AG04449 (cell line): ENCODE results near the gene SGMS1.

ENCODE experiments used
- CTCF ChIA-PET: fragments of 350-600 bp; formaldehyde crosslinking; extraction: SDS; loops from one replicate; lab custom pipeline; 2021; ENCODE audit warnings: antibody characterized with exemption; lab: Yijun Ruan, JAX
- POLR2A ChIA-PET: fragments of 400-600, 350-600 bp; formaldehyde crosslinking; extraction: SDS; loops from one replicate; lab custom pipeline; 2020; ENCODE audit warnings: antibody characterized with exemption, inconsistent platforms; lab: Yijun Ruan, JAX
- DNase-seq: peaks from one replicate; pipeline ENCODE4 v3.0.0-alpha.2; 2010; ENCODE audit warnings: low read depth, low spot score
- H3K4me3 ChIP-seq: 2 replicates; pipeline ENCODE4 v1.5.1; 2011; ENCODE audit warnings: low read depth, mild to moderate bottlenecking, control low read depth, low read length
- TF ChIP-seq, protein P1 (sequence below): IDR thresholded peaks from one replicate; pipeline ENCODE4 v1.5.1; 2011; ENCODE audit warnings: mild to moderate bottlenecking, moderate library complexity, low read length, control low read depth, inconsistent platforms; ENCODE audit not compliant: insufficient read depth; ENCODE audit errors: missing control alignments

SGMS1 gene

GRCh38 chr10:50324046-50324445 is 299.7 kb downstream of the SGMS1 start:
- CTCF ChIA-PET = interaction anchor here (1.0 to 1.4 kb wide), 2 partner anchors 9 to 10 kb away, joined by 3 read pairs; no protein-coding TSS in a partner anchor
- TF ChIP-seq, protein P1, sequence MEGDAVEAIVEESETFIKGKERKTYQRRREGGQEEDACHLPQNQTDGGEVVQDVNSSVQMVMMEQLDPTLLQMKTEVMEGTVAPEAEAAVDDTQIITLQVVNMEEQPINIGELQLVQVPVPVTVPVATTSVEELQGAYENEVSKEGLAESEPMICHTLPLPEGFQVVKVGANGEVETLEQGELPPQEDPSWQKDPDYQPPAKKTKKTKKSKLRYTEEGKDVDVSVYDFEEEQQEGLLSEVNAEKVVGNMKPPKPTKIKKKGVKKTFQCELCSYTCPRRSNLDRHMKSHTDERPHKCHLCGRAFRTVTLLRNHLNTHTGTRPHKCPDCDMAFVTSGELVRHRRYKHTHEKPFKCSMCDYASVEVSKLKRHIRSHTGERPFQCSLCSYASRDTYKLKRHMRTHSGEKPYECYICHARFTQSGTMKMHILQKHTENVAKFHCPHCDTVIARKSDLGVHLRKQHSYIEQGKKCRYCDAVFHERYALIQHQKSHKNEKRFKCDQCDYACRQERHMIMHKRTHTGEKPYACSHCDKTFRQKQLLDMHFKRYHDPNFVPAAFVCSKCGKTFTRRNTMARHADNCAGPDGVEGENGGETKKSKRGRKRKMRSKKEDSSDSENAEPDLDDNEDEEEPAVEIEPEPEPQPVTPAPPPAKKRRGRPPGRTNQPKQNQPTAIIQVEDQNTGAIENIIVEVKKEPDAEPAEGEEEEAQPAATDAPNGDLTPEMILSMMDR = no peak
- POLR2A ChIA-PET = no interaction called here
- H3K4me3 ChIP-seq = no peak overlapping the region
- DNase-seq = no peak

DNA sequence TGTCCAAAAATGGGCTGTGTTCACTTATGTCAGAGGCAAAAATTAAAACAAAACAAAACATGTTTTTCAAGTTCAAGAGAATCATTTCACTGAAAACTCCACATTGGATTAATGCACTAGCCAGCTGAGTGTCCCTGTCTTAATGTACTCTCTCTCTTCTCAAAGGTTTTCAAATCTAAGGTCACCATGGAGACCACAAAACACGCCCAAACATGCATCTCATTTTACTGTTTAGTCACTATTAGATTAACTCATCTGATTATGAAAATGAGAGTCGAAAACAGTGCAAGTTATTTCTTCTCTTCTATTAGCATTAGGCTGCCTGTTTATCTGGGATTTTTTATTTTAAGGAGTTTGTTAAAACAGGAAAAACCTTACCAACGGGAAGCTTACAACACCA is 301.7 kb downstream of the SGMS1 start:
- TF ChIP-seq, protein P1 = no peak
- CTCF ChIA-PET = interaction anchor here (1.3 kb wide), 1 partner anchor 10 kb away, joined by 3 read pairs; no protein-coding TSS in a partner anchor
- DNase-seq = no peak
- POLR2A ChIA-PET = no interaction called here
- no peak overlapping the region for H3K4me3 ChIP-seq

DNA sequence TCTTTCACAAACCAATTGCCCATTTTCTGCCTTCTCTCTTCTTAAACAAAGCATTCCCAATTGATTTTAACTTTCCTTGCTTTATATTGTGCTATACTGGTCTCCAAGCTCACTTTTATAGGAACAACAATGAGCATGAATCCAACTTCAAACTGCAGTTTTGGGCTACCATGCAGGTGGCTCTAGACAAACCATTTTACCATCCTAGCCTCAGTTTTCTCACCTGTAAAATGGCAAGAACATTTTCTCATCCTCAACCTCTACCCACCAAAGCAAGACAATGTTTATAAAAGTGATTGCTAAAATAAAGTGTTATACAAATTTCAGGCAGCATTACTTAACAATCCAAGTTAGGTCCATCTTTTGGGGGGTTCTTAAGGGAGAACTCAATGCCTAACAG is 305.6 kb downstream of the SGMS1 start:
- H3K4me3 ChIP-seq = no peak overlapping the region
- no peak for DNase-seq
- ChIA-PET POLR2A (no interaction called here), CTCF (interaction anchor here (0.6 kb wide), 1 partner anchor 14 kb away, joined by 3 read pairs; no protein-coding TSS in a partner anchor)
- TF ChIP-seq, protein P1 = no peak

GRCh38 chr10:50316695-50317648 is 306.8 kb downstream of the SGMS1 start:
- TF ChIP-seq, protein P1 = no peak
- CTCF ChIA-PET = no interaction called here

DNA sequence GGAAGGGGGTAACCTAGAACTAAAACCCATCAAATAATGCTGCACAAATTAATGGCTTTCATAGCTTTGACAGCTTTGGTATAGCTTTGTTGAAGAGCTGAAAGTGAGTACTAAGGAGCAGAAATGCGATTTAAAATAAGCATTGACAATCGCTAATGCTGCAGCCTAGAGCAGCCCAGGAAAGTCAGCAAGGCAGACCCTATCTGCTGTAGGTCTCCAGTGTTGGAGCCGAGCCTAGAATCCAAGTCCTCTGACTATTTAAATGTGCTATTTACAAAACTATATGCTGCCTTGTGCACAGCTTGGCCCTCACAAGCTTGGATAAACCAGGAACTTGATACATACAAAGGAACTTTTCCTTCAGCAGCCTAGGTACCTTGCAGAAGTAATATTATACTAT is 307.6 kb downstream of the SGMS1 start:
- H3K4me3 ChIP-seq = no peak overlapping the region
- CTCF ChIA-PET = no interaction called here
- DNase-seq = no peak
- TF ChIP-seq, protein P1 = no peak
- POLR2A ChIA-PET = no interaction called here

More at GRCh38 chr10:50316695-50317648, 306.8 kb downstream of the SGMS1 start:
- DNase-seq = no peak
- H3K4me3 ChIP-seq = no peak overlapping the region
- POLR2A ChIA-PET = interaction anchor here (0.6 kb wide), 1 partner anchor 289 kb away, joined by 3 read pairs; no protein-coding TSS in a partner anchor

DNA sequence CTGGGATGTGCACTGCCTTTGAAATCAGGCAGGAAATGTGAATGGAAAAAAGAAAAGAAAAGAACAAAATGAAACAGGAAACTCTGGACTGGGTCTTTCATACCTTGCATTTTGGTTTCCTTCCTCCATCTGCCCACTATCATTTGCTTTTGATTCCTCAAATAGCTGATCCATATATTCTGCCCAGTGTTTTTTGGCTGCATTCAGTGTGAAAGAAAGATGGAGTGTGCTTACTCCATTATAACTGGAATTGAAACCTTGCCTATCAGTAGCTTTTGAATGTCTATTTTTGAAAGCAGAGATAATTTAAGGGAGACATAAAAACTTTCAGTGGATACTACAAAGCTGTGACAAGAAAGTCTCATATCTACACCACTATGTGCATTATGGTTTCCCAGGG is 308.3 kb downstream of the SGMS1 start:
- H3K4me3 ChIP-seq = no peak overlapping the region
- POLR2A ChIA-PET = no interaction called here
- TF ChIP-seq, protein P1 = no peak
- no peak for DNase-seq
- CTCF ChIA-PET = interaction anchor here (0.7 to 1.3 kb wide), 2 partner anchors 9 to 11 kb away, joined by 3 to 4 read pairs; no protein-coding TSS in a partner anchor
